ENCODE results near the gene SOX2.

The SOX2 gene

DNA sequence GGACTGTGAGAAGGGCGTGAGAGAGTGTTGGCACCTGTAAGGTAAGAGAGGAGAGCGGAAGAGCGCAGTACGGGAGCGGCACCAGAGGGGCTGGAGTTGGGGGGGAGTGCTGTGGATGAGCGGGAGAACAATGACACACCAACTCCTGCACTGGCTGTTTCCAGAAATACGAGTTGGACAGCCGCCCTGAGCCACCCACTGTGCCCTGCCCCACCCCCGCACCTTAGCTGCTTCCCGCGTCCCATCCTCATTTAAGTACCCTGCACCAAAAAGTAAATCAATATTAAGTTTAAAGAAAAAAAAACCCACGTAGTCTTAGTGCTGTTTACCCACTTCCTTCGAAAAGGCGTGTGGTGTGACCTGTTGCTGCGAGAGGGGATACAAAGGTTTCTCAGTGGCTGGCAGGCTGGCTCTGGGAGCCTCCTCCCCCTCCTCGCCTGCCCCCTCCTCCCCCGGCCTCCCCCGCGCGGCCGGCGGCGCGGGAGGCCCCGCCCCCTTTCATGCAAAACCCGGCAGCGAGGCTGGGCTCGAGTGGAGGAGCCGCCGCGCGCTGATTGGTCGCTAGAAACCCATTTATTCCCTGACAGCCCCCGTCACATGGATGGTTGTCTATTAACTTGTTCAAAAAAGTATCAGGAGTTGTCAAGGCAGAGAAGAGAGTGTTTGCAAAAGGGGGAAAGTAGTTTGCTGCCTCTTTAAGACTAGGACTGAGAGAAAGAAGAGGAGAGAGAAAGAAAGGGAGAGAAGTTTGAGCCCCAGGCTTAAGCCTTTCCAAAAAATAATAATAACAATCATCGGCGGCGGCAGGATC, at the start of gene SOX2:
Gene SOX2 (plus strand): TSS at position 601 of the 811 bp plus-strand sequence. CDS start 436 bp downstream, outside the sequence.
- peak; percentile 87 for DNase-seq

DNA sequence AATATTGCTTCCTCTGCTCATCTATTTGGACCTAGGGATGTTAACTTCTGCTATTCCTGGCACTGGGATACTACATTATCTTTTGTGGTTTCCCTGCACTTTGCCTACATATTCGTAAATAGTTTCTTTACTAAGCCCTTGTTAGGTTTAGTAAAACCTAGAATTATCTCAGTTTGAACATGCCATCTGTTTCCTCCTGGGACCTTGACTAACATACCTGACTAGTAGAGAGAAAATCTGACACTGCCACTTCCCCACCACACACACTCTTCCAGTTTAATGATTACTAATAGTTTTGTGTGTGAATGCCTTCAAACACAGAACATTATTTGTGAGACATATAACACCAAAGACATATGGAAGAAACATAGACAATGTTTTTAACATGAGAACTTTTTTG, 28.2 kb upstream of the SOX2 start:
- DNase-seq, result no peak

DNA sequence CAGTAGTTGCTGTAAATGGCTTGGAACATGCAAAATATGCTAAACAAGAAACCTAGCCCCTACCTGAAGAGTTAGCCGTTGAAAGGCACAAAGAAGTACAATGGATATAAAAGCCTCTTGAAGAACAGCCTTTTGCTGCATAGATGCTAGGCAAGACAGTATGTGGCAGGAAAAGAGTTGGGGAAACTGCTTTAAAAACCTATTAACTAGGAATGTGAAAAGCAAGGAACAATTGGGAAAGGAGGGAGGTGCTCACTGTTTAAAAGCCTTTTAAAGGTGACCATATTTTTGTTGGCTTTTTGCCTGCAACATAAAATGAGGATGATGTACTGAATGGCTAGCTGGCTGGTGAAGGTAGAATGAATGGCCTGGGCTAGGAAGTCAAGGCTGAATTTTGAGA, 24.5 kb upstream of the SOX2 start:
- no peak for DNase-seq

DNA sequence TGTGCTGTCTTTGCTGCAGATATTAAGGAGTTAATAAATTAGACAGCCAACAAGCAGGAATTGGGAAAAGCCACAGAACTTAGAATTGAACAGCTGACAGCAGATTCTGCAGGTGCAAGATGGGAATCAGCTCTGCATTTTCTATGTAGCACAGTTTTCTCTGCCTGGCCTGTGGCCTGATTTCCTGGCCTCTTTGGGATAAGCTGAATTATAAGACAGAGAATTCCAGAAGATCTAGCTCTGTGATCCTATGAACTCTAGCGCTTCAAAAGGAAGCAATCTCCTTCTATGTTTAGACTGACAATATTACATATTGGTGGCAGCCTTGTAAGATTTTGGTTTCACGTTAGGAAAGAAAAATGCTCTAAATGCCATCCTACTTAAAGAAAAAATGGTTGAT, 24.0 kb upstream of the SOX2 start:
- no peak for DNase-seq

DNA sequence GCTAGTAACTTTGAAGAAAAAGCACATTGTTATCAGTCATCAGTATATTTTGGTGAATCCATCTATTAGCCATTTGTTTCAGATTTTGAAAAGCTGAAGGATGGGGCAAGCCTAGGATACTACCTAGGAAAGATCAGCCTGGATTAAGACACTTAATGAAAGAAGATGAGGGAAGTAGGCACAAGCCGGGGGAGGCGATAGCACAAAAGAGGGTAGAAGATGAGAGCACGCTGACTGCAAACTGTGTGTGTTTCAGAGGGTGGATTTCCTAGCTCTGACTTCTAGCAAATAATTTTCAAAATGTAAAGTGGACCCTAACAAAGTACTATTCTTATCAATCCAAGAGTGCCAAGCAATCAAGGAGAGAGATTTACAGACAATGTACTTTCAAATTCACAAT, 22.2 kb upstream of the SOX2 start:
- DNase-seq, result no peak

DNA sequence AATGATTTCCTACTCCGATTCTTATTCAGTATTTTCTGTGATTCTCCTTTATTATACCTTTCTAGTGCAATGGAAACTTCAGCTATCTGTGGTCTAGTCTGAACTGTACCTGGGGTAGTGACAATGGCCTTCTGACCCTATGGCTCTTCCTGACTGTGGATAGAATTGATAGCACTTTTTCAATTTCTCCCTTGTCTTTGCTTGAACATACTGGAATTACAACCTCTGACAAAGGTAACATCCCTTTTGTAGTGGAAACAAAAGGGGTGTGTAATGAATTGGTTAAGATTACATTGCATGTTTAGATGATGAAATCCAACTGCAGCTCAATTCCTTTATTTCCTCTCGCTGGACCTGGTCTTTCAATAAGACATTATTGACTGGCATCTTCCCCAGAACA, 21.0 kb upstream of the SOX2 start:
- DNase-seq, result no peak

DNA sequence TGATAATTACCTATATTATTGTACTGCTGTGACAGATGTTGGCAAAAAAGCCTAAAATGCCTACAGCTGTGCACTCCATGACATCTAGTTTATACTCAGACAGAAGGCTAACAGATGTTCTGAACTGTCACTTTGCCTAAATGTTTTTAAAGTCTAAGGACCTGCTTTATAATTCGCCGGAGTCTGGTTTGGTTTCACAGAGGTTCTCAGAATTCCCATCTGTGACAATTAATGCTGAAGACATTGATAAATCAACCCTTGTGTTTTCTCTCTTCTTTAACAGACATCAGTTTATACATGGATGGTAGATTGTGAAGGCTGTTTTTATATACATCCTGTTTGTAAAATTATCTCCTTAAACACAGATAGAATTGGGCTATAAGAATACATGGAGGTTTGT, 19.8 kb upstream of the SOX2 start:
- no peak for DNase-seq

DNA sequence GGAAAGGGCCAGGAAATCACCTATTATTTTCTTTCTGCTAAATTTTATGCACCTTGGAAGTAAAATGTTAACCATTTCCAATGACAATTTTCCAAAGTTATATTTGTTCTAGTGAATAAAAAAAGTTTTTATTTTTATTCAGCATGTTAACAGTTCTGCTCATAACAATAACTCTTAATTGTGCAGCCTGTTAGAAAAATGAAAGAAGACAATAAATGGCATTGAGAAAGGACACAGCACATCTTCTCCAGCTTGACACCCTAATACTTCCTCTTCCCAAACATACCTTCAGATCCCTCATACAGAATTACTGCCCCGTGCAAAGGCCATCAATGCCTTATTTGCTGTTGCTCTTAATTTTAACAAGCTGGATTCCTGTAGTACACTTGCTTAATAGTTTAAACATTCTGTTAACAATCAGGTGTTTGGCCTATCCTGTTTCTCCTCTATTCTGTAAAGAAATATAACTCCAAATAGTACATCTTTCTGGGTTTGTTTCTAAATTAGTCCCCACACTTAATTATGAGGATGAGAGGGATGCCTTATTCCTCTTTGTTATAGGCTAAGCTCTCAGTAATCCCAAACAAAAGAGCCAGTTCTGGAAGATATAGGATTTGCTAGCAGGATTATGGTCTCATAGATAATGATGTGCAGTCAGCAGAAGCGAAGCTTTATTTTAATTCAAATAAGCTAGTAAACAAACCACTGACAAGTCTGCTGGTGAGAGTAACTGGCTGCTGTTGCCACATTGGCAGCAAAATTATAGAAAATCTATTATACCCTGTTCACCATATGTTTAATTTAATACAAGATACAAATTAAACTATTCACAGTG, 19.2 kb upstream of the SOX2 start:
- peak; percentile 79 for DNase-seq

DNA sequence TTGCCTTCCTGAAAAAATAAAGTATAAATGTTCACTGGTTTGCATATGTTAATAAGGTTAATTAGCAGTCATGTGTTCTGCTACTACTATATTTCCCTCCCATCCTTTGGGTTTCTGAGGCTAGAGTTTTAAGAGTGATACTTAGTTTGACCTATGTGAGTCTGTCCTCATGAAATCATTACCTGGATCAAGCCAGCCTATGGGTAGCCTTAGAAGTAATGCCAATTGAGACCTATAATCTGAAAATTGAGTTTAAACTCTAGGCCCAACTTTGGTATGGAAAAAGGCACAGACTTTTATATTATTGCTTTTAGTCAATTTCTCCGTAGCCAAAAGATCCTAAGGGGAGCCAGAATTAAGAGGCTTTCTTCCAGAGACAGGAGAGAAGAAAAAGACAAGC, 18.4 kb upstream of the SOX2 start:
- DNase-seq, result no peak

DNA sequence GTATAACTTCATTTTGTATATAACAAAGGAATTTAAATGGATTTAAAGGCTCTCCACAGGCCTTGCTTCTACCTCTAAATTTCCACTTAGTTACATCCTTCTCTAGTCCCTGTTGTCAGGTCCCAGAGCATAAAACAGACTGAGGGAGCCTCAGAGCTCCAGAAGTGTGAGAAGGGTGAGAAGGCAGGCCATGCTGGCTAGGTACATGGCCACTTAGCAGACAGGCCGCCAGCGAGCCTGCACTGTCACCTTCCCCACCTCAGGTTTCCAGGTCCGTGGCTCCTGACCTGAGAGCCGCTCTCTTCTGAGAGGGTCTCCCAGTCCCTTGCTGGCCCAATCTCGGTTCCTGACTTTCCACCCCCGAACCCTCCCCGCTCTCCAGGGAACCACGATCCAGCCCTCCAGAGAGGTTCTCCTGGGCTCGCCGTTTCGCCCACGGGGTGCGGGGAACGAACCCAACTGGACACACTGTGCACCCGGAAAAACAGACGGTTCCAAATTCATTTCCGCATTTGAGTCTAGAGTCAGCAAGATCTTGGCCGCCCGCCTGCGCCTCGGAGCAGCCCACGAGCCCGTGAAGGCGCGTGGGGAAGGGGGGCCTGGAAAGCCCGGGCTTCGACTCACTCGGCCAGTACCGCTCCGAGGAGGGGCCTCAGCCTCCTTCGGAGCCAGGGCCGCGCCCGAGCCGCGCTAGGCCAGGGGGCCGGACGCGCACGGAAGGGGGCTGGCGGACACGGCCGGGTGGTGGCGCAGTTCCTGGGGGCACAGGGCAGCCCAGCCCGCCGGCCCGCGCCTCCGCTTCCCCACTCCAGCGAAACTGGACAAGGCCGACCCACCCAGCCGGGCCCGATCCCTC, 16.7 kb upstream of the SOX2 start:
- peak; percentile 20 for DNase-seq

DNA sequence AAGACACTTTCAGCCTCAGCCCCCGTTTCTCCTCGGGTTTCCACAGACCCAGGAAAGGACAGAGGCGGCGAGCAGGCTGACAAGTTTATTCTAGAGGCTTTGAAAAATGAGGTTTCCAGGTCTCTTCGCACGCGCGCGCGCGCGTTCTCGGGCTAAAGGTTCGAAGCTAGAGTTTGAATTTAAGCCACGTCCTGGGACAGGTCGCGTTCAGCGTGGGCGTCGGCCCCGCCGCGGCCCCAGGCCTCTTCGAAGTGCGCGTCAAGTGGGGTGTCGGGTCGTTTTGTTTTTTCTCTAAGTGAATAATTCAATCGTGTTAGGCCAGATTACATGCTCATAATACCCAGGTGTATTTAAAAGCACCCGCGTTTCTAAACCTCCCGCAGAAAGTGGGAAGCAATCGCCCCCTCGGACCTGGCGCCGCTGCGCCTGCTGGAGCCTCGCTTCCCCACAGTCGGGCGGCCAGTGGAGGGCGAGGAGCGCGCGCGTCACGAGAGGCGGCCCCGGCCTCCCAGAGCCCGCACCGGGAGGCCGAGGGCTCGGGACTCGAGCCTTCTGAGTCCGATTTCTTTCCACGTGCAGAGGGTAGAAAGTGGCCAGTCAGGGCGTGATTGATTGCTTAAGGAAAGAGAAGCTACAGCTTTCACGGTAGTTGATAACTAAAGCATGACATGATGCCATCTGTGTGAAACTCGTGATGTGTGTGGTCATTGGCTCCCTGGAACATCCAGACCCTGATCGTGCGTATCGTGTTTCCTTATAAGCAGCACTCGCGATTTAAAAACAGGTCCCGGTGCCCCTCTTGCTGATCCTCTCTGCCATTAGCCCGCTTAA, 15.8 kb upstream of the SOX2 start:
- peak; percentile 29 for DNase-seq

DNA sequence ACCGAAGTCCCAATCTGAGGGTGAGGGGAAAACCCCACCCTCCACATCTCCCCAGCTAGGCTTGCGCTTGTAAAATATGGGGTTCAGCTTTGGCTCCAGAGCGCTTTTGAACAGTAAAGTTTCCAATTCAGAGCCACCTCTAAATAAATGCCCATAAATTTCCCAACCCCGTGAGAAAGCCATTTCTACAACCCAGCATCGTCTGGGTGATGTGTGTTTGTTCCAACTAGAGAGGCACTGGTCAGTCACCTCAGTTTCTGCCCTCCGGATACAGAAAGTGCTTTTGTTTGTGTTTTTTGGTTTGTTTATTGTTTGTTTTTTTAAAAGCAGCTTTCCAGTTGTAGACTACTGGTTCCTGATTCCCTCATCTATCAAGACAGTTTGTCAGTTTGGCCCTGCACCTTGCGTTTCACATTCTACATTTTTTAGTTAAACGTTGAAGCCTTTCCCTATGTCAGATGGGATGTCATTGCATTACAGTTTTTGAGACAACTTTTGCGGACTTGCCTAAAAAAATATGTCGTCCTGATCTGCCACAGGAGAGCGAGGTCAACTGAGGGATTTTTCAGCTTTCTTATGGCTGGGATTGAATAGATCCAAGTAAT, 15.0 kb upstream of the SOX2 start:
- DNase-seq, result no peak

DNA sequence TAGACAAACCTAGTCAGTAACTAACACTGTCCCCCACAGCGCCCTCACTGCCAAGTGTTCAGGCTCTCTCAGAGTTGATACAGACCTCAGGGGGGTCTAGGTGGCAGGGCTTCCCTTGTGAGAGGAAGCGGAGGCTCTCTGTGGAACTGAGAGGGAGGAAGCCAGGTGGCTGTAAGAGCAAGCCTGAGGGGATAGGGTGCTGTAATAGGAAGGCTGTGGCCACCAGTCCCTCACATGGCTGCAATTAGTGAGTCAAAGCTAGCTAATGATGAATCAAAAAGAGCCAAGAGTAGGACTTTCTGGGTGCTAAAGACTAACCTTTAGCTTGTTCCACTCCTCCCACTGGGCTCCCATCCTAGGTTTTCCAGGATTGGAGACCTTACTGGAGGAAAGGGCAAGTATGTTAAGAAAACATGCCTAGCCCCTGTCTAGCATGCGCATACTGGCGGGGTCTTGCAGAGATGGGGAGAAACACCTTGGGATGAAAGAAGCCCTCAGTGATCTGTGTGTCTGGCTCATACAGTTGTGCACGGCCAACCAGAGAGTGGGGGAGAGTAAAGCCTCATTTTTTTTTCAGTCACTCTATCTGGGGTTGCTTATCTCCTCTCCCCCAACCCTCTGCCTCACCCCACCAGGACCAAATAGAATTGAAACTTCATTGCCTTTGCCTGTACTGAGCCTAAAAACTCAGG, 13.3 kb upstream of the SOX2 start:
- no peak for DNase-seq

DNA sequence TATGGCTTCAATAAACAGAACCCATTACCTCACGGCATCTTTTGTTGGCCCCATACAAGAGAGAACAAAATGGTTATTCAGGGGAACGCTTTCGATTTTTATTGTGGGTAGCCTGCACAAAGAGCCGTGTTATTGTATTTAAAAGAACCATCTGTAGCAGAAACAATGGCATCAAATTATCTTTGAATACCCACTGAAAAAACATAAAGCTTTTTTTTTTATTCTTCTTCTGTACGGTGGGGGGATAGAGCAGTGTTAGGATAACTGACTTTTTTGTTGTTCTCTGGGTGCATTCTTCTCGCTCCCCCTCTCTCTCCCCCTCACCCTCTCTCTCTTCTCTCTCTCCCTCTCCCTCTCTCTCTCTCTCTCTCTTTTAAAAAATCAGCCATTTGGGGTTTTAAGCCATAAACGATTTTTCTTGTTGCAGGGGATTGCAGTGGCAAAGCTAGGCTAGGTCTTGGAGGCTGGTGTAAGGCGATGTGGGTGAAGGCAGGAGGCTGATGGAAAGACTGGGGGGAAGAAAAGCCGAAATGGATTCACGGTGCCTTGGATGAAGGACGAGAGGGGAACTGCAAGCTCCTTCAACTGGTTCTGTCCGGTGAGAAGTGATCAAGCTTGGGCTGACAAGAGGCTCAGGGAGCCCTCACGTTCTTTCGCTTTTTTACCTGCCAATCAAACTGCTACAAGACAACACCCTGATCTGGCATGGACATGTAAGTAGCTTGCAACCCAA, 12.4 kb upstream of the SOX2 start:
- DNase-seq, result no peak

DNA sequence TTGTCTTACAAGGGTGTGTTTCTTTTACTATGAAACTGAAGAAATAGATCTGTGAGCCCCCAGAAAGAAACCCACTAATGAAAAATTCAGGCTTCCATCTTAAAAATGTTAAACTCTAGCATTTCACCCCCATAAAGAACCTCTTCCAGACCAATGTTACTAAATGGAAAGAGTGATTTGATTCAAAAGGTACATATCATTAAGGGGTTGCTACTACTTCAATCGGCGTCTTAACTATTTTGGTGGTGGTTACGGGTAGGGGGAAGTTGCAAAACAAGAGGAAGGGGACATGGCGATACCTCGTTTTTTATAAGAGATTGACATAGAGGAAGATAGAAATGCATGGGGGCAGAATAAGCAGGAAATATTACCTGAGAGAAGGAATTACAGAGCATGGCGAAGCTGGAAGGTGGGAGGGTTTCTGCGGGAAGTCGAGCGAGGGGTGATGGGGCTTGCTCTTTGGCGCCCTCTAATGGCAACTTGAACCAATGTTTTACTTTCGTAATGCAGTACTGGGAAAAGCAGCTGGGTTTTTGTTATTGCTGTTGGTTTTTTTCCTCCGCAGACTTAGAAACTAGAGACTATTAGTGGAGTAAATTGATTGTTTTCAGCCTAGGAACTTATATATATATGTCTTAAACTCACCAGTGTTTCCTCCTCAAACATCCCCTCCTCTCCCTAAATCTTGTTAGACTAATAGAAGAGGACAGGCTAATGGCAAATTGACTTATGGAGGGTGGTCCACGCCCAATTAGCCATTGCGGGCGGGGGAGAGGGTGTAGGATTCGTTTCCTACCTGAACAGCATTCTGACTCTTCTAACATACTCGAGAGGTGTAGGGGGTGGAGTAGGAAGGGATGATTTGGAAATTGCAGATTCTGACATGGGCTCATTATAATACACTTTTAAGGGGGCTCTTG, 11.3 kb upstream of the SOX2 start:
- peak; percentile 88 for DNase-seq

DNA sequence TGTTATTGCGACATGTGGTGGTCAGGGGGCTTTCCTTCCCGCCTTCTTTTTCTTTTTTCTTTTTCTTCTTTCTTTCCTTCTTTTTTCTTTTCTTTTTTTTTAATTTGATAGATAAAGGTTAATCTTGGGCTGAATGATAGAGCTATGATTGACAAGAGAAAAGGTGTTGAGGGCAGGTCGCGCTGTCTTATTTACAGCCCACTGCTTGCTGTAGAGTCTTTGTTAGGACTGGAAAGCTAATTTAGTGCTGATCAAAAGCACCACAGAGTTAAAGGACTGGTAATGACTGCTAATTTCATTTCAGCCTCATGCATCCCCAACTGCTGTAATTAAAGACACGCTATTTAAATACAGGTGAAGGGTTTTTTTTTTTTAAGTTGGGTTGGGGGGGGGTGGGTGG, 10.6 kb upstream of the SOX2 start:
- DNase-seq, result no peak

DNA sequence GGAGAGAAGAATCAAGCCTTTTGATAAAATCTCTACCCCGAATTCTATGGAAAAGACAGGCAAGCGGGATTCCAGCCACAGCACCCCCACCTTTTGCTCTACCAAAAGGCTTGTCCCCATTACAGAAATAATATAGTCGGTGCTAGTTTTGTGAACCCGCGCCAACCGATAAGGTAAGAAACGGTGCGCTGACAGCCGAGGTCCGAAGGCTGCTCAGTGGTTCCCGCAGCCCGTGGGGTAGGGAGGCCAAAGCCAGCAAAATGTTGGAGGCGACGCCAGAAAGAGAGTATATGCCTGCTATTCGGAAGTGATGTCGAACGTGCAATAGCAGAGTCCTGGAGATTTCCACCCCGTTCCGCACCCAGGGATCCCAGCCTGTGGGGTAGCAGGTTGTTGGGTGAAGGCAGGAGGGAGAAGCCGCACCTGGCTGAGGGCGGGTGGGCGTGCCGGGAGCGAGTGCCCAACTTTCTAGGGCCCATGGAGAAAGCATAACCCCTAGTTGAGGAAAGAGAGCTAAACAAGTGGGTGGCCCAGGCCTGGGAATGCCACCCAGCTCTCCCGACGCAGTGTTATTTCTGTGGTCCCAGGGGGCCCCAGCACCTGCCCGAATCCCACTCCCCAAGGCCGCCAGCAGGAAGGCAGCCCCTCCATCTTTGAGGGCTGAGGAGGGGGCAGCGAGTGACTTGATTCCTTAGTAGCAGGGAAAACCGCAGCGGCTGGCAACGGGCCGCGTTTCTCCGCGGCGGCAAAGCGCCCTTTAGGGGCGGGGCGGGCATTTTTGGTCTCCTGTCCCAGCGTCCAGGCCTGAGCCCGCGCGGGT, 7.9 kb upstream of the SOX2 start:
- DNase-seq, result no peak

DNA sequence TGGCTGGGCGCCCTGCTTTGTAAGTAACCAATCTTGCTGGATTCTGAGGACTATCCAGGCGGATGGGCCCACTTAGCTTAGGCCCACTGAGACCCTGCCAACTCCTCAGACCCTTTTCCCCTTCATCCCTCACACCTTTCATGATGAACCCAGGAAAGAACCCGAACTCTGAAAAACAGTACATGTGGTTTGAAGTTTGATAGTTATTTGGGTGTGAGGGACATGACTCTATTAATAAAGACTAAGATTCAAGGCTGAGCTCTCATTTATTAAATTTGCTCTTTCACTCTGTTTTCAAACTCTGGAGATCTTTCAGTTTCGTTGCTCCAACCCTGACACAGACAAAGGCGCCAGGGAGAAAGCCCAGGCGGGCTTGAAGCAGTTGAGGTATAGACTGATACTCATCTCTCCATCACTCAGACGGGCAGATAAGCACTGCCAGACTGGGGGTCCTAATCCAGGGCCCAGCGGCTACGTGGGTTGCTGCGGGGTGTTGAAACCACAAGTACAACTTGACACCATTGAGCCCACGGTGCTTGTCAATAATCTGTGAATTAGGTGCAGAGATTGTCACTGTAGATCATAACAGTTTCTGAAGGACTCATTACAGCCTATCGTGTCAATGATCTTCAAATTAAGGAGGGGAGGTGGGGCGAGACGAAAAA, 7.2 kb upstream of the SOX2 start:
- no peak for DNase-seq

Data from NCI-H82 (cell line).